ENCODE results near the gene FLOT2. TPM values are rescaled to one million over a fixed set of nuclear protein-coding genes. Genes with fewer than 3 reads are reported as not detected.
A peak's percentile ranks its signal among the peaks of the same experiment; 100 is the strongest.

Gene FLOT2
- total and polyA plus RNA-seq, 10 of the 15 experiments (the other 5 are each of a cell fraction or from before 2014, with no cell fraction given) = 56.8 to 302 (median 149) TPM

DNA sequence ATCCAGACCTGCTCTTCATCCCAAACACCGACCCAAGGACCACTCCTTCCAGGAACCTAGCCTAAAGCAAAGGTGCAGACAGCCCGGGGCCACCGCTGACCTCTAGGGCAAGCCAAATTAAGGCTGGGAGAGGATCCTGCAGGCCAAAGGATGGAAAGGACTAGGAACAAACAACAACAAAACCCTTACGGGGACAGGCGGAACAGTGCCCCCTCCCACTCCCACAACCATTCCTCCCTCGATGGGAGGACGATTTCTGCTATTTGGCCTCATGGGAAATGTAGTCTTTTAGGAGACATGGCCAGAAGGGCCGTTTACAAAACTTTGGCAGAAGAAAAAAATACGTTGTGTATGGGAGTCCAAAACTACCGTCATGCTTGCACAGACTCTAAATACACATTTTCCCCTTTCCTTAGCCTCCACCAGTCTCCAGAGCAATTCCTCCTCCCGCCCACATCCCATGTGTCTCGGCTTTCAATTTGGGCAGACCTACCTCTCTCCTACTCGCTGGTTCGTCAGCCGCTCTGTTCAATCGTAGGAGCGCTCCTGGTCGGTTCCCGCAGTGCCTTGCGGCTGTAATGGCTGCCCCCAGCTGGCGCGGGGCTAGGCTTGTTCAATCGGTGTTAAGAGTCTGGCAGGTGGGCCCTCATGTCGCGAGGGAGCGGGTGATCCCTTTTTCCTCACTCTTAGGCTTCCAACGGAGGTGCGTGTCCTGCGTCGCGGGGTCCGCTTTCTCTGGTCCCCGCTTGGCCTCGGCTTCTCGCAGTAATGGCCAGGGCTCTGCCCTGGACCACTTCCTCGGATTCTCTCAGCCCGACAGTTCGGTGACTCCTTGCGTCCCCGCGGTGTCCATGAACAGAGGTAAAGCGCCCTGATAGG is 42.8 kb downstream of the FLOT2 start, which contains the start of gene ERAL1 (continued):
- TF ChIP-seq RFX5 (IDR thresholded peaks at IDR 0.05; ENCODE audit: low read depth, low read length) (no peak), RELB (IDR thresholded peaks at IDR 0.05; ENCODE audit: low read depth) (peak; percentile 100), SIN3A (IDR thresholded peaks at IDR 0.05; ENCODE audit: low read depth, low read length) (peak; percentile 75; the same call in 1 of the 2 replicates), ZNF207 (IDR thresholded peaks at IDR 0.05; ENCODE audit: borderline replicate concordance) (peak; percentile 82), WRNIP1 (IDR thresholded peaks at IDR 0.05; ENCODE audit: borderline replicate concordance, low read depth, low read length) (no peak), NKRF (conservative IDR thresholded peaks at IDR 0.05) (peak; percentile 73), CBX5 (IDR thresholded peaks at IDR 0.05; ENCODE audit: low read depth) (no peak), RELA (IDR thresholded peaks at IDR 0.05; ENCODE audit: borderline replicate concordance, partially characterized antibody) (peak; percentile 37), MAX (IDR thresholded peaks at IDR 0.05; ENCODE audit: low read depth, low read length) (peak; percentile 78; the same call in 1 of the 2 replicates), NBN (IDR thresholded peaks at IDR 0.05) (peak; percentile 90), TAF1 (IDR thresholded peaks at IDR 0.05; ENCODE audit: borderline replicate concordance, low read depth, low read length) (peak; percentile 91), STAT3 (IDR thresholded peaks at IDR 0.05; ENCODE audit: low read depth, low read length) (no peak), MYB (IDR thresholded peaks at IDR 0.05; ENCODE audit: borderline replicate concordance, low read depth, low read length) (no peak), E2F4 (IDR thresholded peaks at IDR 0.05; ENCODE audit: low read depth, low read length) (peak; percentile 41), HCFC1 (IDR thresholded peaks at IDR 0.05; ENCODE audit: low read length) (peak; percentile 79), HSF1 (IDR thresholded peaks at IDR 0.05; ENCODE audit: low read depth, low read length) (no peak), DPF2 (IDR thresholded peaks at IDR 0.05) (peak; percentile 46; the same call in 1 of the 2 replicates), MEF2A (IDR thresholded peaks at IDR 0.05; ENCODE audit: insufficient read depth, low read depth, low read length) (peak; percentile 22; the same call in 1 of the 2 replicates), ZNF24 (IDR thresholded peaks at IDR 0.05) (no peak), IKZF2 (IDR thresholded peaks at IDR 0.05) (no peak)
- TF ChIP-seq, protein P1, sequence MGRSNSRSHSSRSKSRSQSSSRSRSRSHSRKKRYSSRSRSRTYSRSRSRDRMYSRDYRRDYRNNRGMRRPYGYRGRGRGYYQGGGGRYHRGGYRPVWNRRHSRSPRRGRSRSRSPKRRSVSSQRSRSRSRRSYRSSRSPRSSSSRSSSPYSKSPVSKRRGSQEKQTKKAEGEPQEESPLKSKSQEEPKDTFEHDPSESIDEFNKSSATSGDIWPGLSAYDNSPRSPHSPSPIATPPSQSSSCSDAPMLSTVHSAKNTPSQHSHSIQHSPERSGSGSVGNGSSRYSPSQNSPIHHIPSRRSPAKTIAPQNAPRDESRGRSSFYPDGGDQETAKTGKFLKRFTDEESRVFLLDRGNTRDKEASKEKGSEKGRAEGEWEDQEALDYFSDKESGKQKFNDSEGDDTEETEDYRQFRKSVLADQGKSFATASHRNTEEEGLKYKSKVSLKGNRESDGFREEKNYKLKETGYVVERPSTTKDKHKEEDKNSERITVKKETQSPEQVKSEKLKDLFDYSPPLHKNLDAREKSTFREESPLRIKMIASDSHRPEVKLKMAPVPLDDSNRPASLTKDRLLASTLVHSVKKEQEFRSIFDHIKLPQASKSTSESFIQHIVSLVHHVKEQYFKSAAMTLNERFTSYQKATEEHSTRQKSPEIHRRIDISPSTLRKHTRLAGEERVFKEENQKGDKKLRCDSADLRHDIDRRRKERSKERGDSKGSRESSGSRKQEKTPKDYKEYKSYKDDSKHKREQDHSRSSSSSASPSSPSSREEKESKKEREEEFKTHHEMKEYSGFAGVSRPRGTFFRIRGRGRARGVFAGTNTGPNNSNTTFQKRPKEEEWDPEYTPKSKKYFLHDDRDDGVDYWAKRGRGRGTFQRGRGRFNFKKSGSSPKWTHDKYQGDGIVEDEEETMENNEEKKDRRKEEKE (IDR thresholded peaks at IDR 0.05) = no peak

Data from GM12878 (cell line).